CD4-positive, alpha-beta T cell treated with Interferon alpha-2 for 1 hour (primary cell): ENCODE data around the gene OR51F1.
"Not testable (repeated sequence)": the region's sequence is repeated elsewhere in the genome, so short reads cannot be mapped to it uniquely, and the experiment has no call there.

ENCODE experiments used
- DNase-seq, 2 donors: peaks; one replicate each; pipeline ENCODE4 v3.0.0-alpha.2; 2020 to 2022

Gene OR51F1, protein sequence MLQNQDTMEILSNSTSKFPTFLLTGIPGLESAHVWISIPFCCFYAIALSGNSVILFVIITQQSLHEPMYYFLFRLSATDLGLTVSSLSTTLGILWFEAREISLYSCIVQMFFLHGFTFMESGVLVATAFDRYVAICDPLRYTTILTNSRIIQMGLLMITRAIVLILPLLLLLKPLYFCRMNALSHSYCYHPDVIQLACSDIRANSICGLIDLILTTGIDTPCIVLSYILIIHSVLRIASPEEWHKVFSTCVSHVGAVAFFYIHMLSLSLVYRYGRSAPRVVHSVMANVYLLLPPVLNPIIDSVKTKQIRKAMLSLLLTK

GRCh38 chr11:4769838-4770237, at the start of gene OR51F1:
TSS of gene OR51F1 (minus strand) at chr11:4769938. CDS start at chr11:4769938, 0 bp downstream.
- DNase-seq = no peak

DNA sequence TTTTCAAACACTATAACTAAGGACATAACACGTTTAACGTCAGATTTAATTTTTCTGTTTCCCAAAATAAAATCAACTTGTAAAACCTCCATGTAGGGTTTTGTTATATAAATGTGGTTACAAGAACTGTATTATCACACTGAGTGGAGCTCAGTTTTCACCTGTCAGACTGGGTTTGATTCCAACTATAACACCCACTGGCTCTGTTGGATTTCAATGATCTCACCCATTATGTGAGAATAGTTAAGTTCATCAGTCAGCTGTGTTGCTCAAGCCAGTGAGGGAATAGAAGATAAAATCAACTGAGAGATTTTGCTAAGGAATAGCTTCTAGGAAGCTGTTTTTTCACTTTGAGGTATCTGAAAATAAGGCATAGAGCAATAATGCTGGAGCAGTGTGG, 39.5 kb upstream of the OR51F1 start:
- no peak for DNase-seq

- no peak for DNase-seq
Observed at GRCh38 chr11:4808476-4808875, 38.7 kb upstream of the OR51F1 start.

- DNase-seq = no peak
Observed at GRCh38 chr11:4804280-4804679, 34.5 kb upstream of the OR51F1 start, which contains the start of gene OR52R1. TSS of gene OR52R1 (minus strand) at chr11:4804380. CDS start at chr11:4804380, 0 bp downstream.

- not testable (repeated sequence) for DNase-seq
Observed at GRCh38 chr11:4801316-4801715, 31.6 kb upstream of the OR51F1 start.

DNA sequence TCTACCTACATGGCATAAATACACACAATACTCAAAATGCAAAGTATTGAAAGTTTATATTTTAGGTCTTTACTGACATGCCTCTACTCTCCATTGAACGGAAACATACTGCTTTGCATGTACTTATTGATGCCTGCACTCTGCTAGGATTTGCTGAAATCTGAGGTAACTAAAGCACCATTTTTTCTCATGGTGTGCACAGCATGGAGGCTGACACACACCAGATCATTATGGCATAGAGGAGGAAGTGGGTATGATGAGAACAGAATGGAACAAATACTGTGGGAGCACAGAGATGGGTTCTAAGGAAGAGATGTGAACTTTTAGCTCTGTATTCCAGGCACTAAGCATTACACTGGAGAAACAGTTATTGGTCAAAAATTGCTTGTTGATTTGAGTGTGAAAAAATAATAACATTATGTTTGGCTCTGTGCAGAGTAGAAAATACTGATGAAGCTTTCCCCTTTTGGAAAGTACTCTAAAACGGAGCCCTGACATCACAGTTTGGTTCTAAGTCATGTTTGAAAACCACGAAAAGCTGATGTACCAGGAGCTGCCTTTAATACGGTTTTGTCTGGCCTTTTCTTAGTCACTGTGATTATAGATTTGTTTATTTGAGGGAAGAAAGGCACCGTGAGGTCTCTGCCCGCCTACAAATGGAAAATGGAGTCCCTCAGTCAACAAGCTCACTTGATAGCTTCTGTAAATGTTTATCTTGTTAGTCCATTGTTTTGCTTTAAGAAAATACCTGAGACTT, 28.9 kb upstream of the OR51F1 start:
- no peak for DNase-seq

- DNase-seq = no peak
Observed at GRCh38 chr11:4797206-4797605, 27.5 kb upstream of the OR51F1 start.

GRCh38 chr11:4782454-4782853, 12.7 kb upstream of the OR51F1 start:
- no peak for DNase-seq

- no peak for DNase-seq
Observed at GRCh38 chr11:4768094-4768493, 1.6 kb downstream of the OR51F1 start.

DNA sequence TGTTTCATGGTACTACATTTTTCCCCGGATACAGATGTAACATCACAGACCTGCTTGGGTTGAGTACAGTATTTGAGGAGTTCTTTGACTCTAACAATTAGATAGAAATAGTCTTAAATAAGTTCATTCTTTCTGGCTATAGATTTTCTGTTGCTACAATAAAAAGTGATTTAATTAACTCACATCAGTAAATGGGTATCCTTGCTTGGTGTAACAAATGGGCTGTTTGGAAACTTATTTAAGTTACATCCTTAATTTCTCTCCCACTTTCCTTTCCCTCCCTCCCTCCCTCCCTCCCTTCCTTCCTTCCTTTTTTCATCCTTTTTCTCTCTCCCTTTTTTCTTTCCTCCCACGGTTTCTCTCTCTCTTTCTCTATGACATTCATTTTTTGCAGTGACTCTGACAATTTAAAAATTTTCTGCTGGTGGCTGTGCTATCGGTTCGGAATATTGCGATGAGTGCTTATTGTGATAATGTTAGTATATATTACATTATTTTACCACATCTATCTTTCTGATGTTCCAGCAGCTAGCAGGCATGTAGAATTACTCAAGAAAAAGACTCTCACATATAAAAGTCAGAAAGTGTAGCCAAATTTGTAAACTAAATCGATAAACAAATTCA, 3.2 kb downstream of the OR51F1 start:
- no peak for DNase-seq

DNA sequence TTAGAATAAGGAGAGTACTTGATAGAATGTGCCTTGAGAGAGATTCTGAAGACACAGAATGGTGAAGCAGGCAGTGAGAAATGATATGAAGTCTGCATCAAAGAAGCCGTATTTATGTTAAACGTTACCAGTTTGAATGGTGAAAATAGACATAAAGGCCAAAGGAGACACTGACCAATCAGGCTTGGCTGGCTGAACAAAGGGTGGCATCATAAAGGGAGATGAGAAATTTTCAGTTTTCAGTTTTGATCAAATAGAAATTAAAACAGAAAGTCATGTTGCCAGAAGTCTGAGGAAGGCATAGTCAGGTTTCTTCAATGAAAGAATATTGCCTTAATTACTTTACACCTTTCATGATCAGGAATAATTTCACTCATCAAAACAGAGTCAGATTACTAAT, 6.6 kb downstream of the OR51F1 start:
- no peak for DNase-seq

DNA sequence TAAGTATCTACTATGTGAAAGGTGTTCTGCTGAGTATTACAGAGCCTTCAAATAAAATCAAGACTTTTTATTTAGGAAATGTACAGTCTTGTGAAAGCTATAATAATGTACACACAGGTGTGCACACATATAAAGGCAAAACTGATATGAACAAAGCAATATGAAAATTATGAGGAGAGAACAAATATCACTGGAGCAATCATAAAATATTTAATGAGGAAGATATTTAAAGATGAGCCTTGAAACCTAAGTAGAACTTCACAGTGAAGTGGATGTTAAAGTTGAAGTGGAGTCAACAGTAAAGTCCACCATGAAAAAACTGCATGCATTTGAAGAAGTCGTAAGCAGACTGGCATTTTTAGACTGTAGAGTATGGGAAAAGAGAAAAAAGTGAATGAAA, 18.5 kb downstream of the OR51F1 start:
- no peak for DNase-seq

GRCh38 chr11:4748438-4748837, 21.3 kb downstream of the OR51F1 start:
- no peak for DNase-seq

- no peak for DNase-seq
Observed at GRCh38 chr11:4740735-4741134, 29.0 kb downstream of the OR51F1 start.

- DNase-seq = no peak
Observed at GRCh38 chr11:4727171-4727570, 42.6 kb downstream of the OR51F1 start.

GRCh38 chr11:4722616-4723534, 46.9 kb downstream of the OR51F1 start:
- DNase-seq = not testable (repeated sequence)
